HEK293T (cell line): ENCODE data around the gene HSP90AA1.

Source experiments
- CTBP1 ChIP-seq: fragments of 450-650 bp; IDR thresholded peaks from 2 replicates; pipeline ENCODE4 v1.6.1; 2016; ENCODE audit warnings: borderline replicate concordance
- FOXK2 ChIP-seq: fragments of 450-650 bp; IDR thresholded peaks from 2 replicates; pipeline ENCODE4 v1.6.1; 2016; ENCODE audit warnings: mild to moderate bottlenecking
- FOXM1 ChIP-seq: fragments of 450-650 bp; IDR thresholded peaks from 2 replicates; pipeline ENCODE4 v1.6.1; 2017; ENCODE audit warnings: mild to moderate bottlenecking, borderline replicate concordance

DNA sequence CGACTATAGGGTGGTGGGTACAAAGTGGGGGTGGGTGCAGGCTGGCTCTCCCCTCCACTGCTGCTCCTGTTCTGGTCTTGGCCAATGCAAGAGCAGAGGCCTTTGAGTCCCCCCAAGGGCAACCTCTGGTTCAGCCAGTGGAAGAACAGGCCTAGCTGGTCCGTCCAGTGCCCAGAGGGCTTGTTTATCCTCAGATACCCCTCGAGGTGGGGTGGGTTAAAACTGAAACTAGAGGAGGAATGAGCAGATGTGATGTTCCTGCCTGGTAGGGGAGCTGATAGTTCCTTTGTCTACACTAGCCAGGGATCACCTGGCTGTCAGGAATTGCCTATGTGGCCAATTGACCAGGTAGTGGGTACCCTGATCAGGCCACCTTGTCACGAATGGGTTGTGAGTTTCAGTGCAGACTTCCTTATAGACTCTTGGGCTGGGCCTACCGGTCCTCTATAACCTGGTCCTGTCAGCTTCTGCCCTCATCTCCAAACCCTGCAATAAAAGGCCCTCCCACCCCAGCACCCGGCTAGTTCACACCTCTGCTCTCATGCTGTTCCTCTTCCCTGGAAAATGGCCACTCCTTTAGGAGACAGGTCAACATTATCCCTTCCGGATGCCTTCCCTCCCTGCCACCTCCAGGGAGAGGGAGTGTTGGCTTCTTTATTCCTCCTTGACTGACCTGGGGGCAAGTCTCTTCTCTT, 10.7 kb upstream of the HSP90AA1 start:
- TF ChIP-seq FOXM1 (no peak), CTBP1 (no peak), FOXK2 (no peak)
